Loucy (cell line): Measurements from ENCODE around the gene DEDD.

ENCODE experiments used
- EZH2phosphoT487 ChIP-seq: fragments of 200-600 bp; IDR thresholded peaks from 2 replicates; pipeline ENCODE4 v1.6.1; 2018; ENCODE audit warnings: antibody characterized with exemption, mild to moderate bottlenecking, moderate library complexity, borderline replicate concordance
- TF ChIP-seq, protein P1 (sequence below): fragments of 200-600 bp; sonication (generic); conservative IDR thresholded peaks from 2 replicates; pipeline ENCODE4 v1.5.1; 2014; ENCODE audit warnings: mild to moderate bottlenecking, antibody characterized with exemption, low read length

DNA sequence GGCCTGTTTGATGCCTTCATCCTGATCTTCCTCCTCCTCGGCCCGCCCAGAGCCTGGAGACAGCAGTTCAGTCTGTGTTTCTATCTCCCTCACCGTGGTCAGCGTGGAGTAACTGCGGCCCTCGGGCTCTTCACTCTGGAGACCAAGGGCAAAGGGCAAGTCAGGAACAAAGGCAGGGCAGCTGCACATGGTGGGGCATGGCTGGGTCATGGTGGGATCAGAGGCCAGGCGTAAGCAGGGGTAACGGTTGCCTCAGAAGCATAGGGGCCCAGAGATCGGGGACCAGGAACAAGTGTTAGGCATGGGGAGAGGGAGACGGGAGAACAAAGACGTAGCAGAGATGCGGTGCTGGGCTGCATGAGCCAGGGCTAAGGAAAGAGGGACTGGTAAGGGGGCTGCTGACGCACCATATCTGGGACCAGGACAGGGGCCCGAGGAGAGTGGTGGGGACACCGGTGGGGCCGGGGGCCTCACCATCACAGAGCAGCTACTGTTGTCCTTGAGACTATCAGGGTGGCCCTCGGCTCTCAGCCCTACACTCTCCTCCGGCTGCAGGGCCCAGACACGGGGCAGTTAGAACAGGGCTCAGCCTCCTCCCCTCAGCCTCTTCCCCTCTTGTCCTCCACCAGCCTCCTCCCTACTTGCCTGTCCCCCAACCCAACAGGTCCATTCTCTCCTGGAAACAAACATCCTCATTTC is 59.6 kb downstream of the DEDD start:
- TF ChIP-seq, protein P1, sequence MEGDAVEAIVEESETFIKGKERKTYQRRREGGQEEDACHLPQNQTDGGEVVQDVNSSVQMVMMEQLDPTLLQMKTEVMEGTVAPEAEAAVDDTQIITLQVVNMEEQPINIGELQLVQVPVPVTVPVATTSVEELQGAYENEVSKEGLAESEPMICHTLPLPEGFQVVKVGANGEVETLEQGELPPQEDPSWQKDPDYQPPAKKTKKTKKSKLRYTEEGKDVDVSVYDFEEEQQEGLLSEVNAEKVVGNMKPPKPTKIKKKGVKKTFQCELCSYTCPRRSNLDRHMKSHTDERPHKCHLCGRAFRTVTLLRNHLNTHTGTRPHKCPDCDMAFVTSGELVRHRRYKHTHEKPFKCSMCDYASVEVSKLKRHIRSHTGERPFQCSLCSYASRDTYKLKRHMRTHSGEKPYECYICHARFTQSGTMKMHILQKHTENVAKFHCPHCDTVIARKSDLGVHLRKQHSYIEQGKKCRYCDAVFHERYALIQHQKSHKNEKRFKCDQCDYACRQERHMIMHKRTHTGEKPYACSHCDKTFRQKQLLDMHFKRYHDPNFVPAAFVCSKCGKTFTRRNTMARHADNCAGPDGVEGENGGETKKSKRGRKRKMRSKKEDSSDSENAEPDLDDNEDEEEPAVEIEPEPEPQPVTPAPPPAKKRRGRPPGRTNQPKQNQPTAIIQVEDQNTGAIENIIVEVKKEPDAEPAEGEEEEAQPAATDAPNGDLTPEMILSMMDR, result no peak
- no peak for TF ChIP-seq EZH2phosphoT487
